Adrenal gland (tissue), 12 donors: ENCODE results near the gene VAMP1. TPM values are rescaled to one million over a fixed set of nuclear protein-coding genes. Genes with fewer than 3 reads are reported as not detected.
"Not testable (repeated sequence)": the region's sequence is repeated elsewhere in the genome, so short reads cannot be mapped to it uniquely, and the experiment has no call there.

Experiments used
- DNase-seq, 7 donors: peaks; one replicate each; pipeline ENCODE4 v3.0.0-alpha.2; 2019 to 2020
- H3K27ac ChIP-seq, 5 donors: fragments of 200-600 bp; sonication (generic) in 4 of 5; 1 replicate in 3 of 5; 2 replicates in 2 of 5; pipeline versions ENCODE4 v1.5.1 to v1.8.0; 2016 to 2020; ENCODE audit warnings: mild to moderate bottlenecking in 1 of 5
- H3K27me3 ChIP-seq: fragments of 200-600 bp; 2 replicates; pipeline ENCODE4 v1.8.0; 2021
- H3K36me3 ChIP-seq, 2 donors: fragments of 200-600 bp; replicated peaks in 1 of 2; 1 replicate in 1 of 2; 2 replicates in 1 of 2; pipeline versions ENCODE4 v1.5.1 to v1.8.0; 2018 to 2022
- H3K4me1 ChIP-seq, 2 donors: fragments of 200-600 bp; replicated peaks in 1 of 2; 1 replicate in 1 of 2; 2 replicates in 1 of 2; pipeline versions ENCODE4 v1.5.1 to v1.8.0; 2018 to 2021
- H3K4me3 ChIP-seq, 4 donors: fragments of 200-600 bp; sonication (generic) in 3 of 4; one replicate each; pipeline ENCODE4 v1.5.1; 2016 to 2018
- H3K9me3 ChIP-seq, 3 donors: fragments of 200-600 bp; sonication (generic) in 1 of 3; replicated peaks in 1 of 3; 1 replicate in 2 of 3; 2 replicates in 1 of 3; pipeline versions ENCODE4 v1.5.1 to v1.8.0; 2016 to 2021
- POLR2A ChIP-seq, 2 donors: fragments of 450-650 bp; IDR thresholded peaks; one replicate each; pipeline ENCODE4 v1.6.1; 2017; ENCODE audit warnings: antibody characterized with exemption in 2 of 2, mild to moderate bottlenecking in 2 of 2, moderate library complexity in 1 of 2
- WGBS, 4 donors: extraction: QIAGEN DNeasy Blood & Tissue Kit in 2 of 4; methylation state at CpG; one replicate each; pipeline versions ENCODE4 v1.1.5 to v1.1.7; 2013 to 2017; 5-methylcytosine and 5-hydroxymethylcytosine counted together
- intact Hi-C, 2 donors: fragments of 100-400 bp; cut with DNase I; formaldehyde crosslinking; loops; one replicate each; pipeline versions ENCODE4 v1.14.1 to v1.15.0; 2022 to 2023
- polyA plus RNA-seq, 3 donors: library from polyadenylated mRNA; stranded (reverse); fragments of 200-250 nt in 2 of 3; fragments of 350-450 nt in 1 of 3; fragmentation: Illumina TruSeq in 1 of 3; extraction: RNeasy Lipid Tissue Mini Kit (QIAGEN cat#74804) in 1 of 3; gene quantifications; one replicate each; pipeline ENCODE4 v1.2.3, GENCODE V29; 2013 to 2014
- total RNA-seq, 9 donors: library from RNA; depleted of rRNA in 4 of 9; stranded (reverse); fragments of >200 nt in 4 of 9; fragments of 120-200 nt in 1 of 9; fragmentation: NEBNext Ultra II Directional in 1 of 9; extraction: Animal tissue kit (Norgen Biotek cat#: 25700) in 1 of 9; gene quantifications; one replicate each; pipeline versions ENCODE4 v1.1.0 to v1.2.4, GENCODE V29; 2013 to 2023
- TF ChIP-seq, protein P1 (sequence below), 6 experiments: fragments of 450-650 bp in 4 of 6; fragments of 200-600 bp in 2 of 6; sonication (generic) in 1 of 6; IDR thresholded peaks; 1 replicate in 5 of 6; 2 replicates in 1 of 6; pipeline versions ENCODE4 v1.5.1 to v1.8.0; 2016 to 2021; ENCODE audit warnings: antibody characterized with exemption in 6 of 6, mild to moderate bottlenecking in 2 of 6, moderate library complexity in 1 of 6
- donor health status: healthy with polysubstance abuse.
- donor health status: Bipolar disorder and iron deficiency.
- donor health status: DM: yes; HTN: yes; CAD: no.
- donor health status: DM: no; HTN: no; CAD: no.
- donor health status: DM: no; HTN: no; CAD: no.
- donor health status: DM: yes; HTN: yes; CAD: no.

VAMP1 gene
- total and polyA plus RNA-seq, 12 donors: 2.8 to 26.7 (median 9.1) TPM

DNA sequence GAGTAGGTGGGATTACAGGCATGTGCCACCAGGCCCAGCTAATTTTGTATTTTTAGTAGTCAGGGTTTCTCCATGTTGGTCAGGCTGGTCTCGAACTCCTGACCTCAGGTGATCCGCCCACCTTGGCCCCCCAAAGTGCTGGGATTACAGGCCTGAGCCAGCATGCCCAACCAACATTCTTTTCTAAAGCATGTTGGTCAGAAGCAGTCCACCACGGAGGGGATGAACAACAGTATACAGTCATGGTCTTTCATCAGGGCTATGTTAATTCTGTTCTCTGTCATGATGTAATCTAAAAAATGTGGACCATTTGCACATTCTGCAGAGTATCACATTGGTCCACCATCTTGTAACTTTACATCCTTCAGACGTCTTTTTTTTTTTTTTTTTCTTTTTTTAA, 19.0 kb upstream of the VAMP1 start:
- H3K4me3 ChIP-seq: no peak overlapping the region
- DNase-seq: no peak
- no peaks in the 10 kb centered on the region for H3K9me3 ChIP-seq
- H3K27ac ChIP-seq: no peak overlapping the region
- H3K27me3 ChIP-seq: no peaks in the 10 kb centered on the region
- H3K36me3 ChIP-seq: peaks cover 0 to 3% of the 10 kb centered on the region in 2 donors
- H3K4me1 ChIP-seq: peaks cover 10% of the 10 kb centered on the region in 2 donors
- TF ChIP-seq, protein P1, sequence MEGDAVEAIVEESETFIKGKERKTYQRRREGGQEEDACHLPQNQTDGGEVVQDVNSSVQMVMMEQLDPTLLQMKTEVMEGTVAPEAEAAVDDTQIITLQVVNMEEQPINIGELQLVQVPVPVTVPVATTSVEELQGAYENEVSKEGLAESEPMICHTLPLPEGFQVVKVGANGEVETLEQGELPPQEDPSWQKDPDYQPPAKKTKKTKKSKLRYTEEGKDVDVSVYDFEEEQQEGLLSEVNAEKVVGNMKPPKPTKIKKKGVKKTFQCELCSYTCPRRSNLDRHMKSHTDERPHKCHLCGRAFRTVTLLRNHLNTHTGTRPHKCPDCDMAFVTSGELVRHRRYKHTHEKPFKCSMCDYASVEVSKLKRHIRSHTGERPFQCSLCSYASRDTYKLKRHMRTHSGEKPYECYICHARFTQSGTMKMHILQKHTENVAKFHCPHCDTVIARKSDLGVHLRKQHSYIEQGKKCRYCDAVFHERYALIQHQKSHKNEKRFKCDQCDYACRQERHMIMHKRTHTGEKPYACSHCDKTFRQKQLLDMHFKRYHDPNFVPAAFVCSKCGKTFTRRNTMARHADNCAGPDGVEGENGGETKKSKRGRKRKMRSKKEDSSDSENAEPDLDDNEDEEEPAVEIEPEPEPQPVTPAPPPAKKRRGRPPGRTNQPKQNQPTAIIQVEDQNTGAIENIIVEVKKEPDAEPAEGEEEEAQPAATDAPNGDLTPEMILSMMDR (IDR thresholded peaks at IDR 0.05): no peak
- no peak for TF ChIP-seq POLR2A (IDR thresholded peaks at IDR 0.05)
- WGBS, 4 donors: 50 to 67% (median 60%) methylated on average over 3 to 4 of the region's 4 CpGs
- intact Hi-C loops: no loop called here

DNA sequence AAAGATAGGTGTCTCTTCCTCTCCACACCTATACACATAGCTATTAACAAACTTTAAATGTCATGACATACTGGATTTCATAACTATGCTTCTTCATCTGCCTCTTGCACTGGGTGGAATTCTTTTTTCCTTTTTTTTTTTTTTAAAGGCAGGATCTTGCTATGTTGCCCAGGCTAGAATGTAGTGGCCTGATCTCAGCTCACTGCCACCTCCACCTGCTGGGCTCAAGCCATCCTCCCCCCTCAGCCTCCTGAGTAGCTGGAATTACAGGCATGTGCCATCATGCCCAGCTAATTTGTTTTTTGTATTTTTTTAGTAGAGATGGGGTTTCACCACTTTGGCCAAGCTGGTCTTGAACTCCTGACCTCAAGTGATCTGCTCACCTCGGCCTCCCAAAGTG, 17.8 kb upstream of the VAMP1 start:
- 73 to 100% (median 77%) methylated on average over 1 of the region's 1 CpG for WGBS, 4 donors
- no peaks in the 10 kb centered on the region for H3K27me3 ChIP-seq
- intact Hi-C loops: no loop called here
- peaks cover 0 to 3% of the 10 kb centered on the region in 2 donors for H3K36me3 ChIP-seq
- peaks cover 6 to 7% of the 10 kb centered on the region in 2 donors for H3K4me1 ChIP-seq
- no peak for DNase-seq
- TF ChIP-seq POLR2A (IDR thresholded peaks at IDR 0.05): no peak
- TF ChIP-seq, protein P1 (IDR thresholded peaks at IDR 0.05): no peak
- no peak overlapping the region for H3K4me3 ChIP-seq
- H3K9me3 ChIP-seq: no peaks in the 10 kb centered on the region
- no peak overlapping the region for H3K27ac ChIP-seq

DNA sequence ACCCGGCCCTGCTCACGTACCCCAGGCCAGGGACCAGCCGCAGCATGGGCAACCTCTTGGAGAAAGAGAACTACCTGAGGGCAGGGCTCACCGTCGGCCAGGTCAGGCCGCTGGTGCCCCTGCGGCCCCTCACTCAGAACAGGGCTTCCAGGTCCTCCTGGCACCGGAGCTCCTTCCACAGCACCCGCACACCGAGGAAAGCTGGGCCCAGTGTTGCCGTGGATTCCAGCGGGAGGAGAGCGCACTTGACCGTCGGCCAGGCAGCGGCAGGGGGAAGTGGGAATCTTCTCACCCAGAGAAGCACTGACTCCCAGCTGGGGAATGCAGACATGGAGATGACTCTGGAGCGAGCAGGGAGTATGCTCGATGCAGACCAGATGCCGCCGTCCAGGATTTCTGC, 7.9 kb upstream of the VAMP1 start:
- Histone ChIP-seq H3K36me3 (no peaks in the 10 kb centered on the region), H3K27me3 (no peaks in the 10 kb centered on the region), H3K4me3 (no peak overlapping the region), H3K9me3 (no peaks in the 10 kb centered on the region), H3K27ac (no peak overlapping the region), H3K4me1 (no peaks in the 10 kb centered on the region)
- intact Hi-C loops: no loop called here
- 89 to 95% (median 90%) methylated on average over 4 to 20 of the region's 20 CpGs for whole genome bisulfite sequencing, 4 donors
- DNase-seq: no peak
- TF ChIP-seq, protein P1 (IDR thresholded peaks at IDR 0.05): no peak
- TF ChIP-seq POLR2A (IDR thresholded peaks at IDR 0.05): no peak

DNA sequence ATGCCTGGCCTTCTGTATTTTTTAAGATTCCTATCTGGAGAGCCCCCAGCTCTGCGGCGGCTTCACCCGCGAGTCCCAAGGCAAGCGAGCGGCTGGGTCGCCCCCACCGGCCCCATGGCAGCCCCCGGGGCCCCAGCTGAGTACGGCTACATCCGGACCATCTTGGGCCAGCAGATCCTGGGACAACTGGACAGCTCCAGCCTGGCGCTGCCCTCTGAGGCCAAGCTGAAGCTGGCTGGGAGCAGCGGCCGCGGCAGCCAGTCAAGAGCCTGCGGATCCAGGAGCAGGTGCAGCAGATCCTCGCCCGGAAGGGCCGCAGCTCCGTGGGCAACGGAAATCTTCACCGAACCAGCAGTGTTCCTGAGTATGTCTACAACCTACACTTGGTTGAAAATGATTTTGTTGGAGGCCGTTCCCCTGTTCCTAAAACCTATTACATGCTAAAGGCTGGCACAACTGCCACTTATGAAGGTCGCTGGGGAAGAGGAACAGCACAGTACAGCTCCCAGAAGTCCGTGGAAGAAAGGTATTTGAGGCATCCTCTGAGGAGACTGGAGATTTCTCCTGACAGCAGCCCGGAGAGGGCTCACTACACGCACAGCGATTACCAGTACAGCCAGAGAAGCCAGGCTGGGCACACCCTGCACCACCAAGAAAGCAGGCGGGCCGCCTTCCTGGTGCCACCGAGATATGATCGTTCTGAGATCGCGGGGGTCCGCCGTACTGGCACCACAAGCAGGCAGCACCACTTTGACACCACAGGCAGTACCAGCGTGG, 7.3 kb upstream of the VAMP1 start:
- intact Hi-C loops, DNase-seq, H3K27ac ChIP-seq, H3K4me1 ChIP-seq, H3K27me3 ChIP-seq, H3K36me3 ChIP-seq, H3K9me3 ChIP-seq, H3K4me3 ChIP-seq: not testable (repeated sequence)
- 80 to 93% (median 89%) methylated on average over 16 to 37 of the region's 37 CpGs for WGBS, 4 donors

DNA sequence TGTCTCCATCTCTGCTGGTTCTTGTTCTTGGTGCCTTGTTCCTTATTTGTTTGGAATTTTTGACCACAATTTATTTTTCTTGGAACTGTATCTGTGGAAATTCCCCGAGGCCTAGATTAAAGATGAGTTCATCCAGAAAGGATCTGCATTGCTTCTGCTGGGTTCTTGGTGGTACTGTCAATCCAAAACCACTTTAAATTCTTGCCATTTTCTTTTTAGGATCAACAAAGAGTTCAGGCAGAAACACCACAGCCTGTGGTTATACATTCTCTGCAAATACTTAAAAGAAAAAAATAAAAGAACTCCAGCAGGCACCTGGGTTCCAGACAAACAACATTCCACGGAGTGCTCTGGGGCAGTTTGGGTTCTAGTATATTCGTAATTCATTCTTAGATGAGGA, 6.0 kb upstream of the VAMP1 start:
- WGBS, 4 donors: 68 to 77% (median 70%) methylated on average over 3 of the region's 3 CpGs
- H3K27ac ChIP-seq: no peak overlapping the region
- H3K4me1 ChIP-seq: no peaks in the 10 kb centered on the region

DNA sequence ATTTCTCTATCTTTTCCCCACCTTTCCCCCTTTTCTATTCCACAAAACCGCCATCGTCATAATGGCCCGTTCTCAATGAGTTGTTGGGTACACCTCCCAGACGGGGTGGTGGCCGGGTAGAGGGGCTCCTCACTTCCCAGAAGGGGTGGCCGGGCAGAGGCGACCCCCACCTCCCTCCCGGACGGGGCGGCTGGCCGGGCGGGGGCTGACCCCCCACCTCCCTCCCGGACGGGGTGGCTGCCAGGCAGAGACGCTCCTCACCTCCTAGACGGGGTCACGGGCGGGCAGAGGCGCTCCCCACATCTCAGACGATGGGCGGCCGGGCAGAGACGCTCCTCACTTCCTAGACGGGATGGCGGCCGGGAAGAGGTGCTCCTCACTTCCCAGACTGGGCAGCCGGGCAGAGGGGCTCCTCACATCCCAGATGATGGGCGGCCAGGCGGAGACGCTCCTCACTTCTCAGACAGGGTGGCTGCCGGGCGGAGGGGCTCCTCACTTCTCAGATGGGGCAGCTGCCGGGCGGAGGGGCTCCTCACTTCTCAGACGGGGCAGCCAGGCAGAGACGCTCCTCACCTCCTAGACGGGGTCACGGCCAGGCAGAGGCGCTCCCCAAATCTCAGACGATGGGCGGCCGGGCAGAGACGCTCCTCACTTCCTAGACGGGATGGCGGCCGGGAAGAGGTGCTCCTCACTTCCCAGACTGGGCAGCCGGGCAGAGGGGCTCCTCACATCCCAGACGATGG, 4.9 kb upstream of the VAMP1 start:
- H3K4me3 ChIP-seq, intact Hi-C loops, H3K4me1 ChIP-seq, H3K9me3 ChIP-seq, H3K27me3 ChIP-seq, H3K27ac ChIP-seq, DNase-seq, H3K36me3 ChIP-seq: not testable (repeated sequence)
- WGBS, 4 donors: 86 to 91% (median 87%) methylated on average over 21 to 45 of the region's 48 CpGs

More for the DNA sequence above, 6.0 kb upstream of the VAMP1 start:
- H3K36me3 ChIP-seq: no peaks in the 10 kb centered on the region
- no peak overlapping the region for H3K4me3 ChIP-seq
- H3K27me3 ChIP-seq: no peaks in the 10 kb centered on the region
- H3K9me3 ChIP-seq: no peaks in the 10 kb centered on the region
- intact Hi-C loops: no loop called here
- TF ChIP-seq, protein P1 (IDR thresholded peaks at IDR 0.05): no peak
- TF ChIP-seq POLR2A (IDR thresholded peaks at IDR 0.05): no peak
- no peak for DNase-seq
